Measurements from ENCODE around the gene GPHN.
"Not testable (repeated sequence)": the region's sequence is repeated elsewhere in the genome, so short reads cannot be mapped to it uniquely, and the experiment has no call there.

Gene GPHN

DNA sequence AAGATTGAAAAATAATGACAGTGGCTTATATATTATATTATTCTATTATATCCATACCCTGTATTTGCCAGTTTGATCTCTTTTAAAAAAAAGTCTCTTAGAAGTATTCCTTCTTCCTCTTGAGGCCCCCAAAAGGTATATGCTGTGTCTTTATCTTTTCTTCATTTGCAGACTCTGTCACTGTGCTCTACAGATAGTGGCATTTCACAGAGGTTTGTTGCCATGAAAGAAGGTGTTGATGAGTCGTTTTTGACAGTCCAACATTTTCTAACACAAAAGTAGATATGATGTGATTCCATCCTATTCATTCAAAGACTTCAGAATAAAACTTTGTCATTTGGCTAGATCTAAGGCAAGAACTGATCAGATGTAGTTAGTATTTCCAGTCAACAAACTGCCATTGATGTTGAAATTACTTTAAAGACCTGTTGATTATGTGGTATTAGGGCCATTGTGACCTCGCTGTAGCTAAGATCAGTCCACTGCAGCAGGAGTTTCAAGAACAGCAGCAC is 22.0 kb upstream of the GPHN start, which contains the start of gene CCDC196:
Gene CCDC196 (plus strand): TSS at position 462 of the 512 bp plus-strand sequence. CDS start 132 bp downstream, outside the sequence.
- Histone ChIP-seq H3K9me3 (ENCODE audit: control insufficient read depth, insufficient read depth, low read length) (no peaks in the 10 kb centered on the region), H3K4me3 (ENCODE audit: low read depth, low read length) (no peak within 1 kb of the TSS), H3K36me3 (ENCODE audit: control insufficient read depth, insufficient read depth, low read length) (no peaks in the 10 kb centered on the region), H3K27me3 (ENCODE audit: control insufficient read depth, insufficient read depth, low read length) (no peaks in the 10 kb centered on the region), H3K9ac (ENCODE audit: low read depth, low read length) (no peak within 1 kb of the TSS), H3K4me1 (ENCODE audit: control insufficient read depth, insufficient read depth, low read length) (no peaks in the 10 kb centered on the region)

DNA sequence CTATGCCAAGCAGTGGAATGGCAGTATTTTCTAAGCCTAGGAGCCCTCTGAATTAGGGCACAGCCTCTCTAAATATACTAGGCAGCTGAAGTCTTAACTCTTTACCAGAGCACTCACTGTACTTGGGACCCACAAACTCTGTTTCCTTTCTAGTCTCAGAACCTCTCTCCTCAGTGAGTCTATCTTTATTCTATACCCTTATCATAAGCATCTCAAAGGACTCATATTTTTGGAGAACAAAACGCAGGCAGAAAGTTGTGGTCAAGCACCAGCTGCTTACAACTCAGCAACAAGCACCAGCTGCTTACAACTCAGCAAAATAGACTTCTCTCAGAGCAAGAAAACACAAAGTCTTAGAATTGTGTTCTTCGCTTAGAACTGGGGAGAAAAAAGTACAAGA is 20.8 kb upstream of the GPHN start:
- Histone ChIP-seq H3K4me3 (ENCODE audit: low read depth, low read length) (no peak overlapping the region), H3K27me3 (ENCODE audit: control insufficient read depth, insufficient read depth, low read length) (no peaks in the 10 kb centered on the region), H3K9me3 (ENCODE audit: control insufficient read depth, insufficient read depth, low read length) (no peaks in the 10 kb centered on the region), H3K4me1 (ENCODE audit: control insufficient read depth, insufficient read depth, low read length) (no peaks in the 10 kb centered on the region), H3K36me3 (ENCODE audit: control insufficient read depth, insufficient read depth, low read length) (no peaks in the 10 kb centered on the region), H3K9ac (ENCODE audit: low read depth, low read length) (no peak overlapping the region)

DNA sequence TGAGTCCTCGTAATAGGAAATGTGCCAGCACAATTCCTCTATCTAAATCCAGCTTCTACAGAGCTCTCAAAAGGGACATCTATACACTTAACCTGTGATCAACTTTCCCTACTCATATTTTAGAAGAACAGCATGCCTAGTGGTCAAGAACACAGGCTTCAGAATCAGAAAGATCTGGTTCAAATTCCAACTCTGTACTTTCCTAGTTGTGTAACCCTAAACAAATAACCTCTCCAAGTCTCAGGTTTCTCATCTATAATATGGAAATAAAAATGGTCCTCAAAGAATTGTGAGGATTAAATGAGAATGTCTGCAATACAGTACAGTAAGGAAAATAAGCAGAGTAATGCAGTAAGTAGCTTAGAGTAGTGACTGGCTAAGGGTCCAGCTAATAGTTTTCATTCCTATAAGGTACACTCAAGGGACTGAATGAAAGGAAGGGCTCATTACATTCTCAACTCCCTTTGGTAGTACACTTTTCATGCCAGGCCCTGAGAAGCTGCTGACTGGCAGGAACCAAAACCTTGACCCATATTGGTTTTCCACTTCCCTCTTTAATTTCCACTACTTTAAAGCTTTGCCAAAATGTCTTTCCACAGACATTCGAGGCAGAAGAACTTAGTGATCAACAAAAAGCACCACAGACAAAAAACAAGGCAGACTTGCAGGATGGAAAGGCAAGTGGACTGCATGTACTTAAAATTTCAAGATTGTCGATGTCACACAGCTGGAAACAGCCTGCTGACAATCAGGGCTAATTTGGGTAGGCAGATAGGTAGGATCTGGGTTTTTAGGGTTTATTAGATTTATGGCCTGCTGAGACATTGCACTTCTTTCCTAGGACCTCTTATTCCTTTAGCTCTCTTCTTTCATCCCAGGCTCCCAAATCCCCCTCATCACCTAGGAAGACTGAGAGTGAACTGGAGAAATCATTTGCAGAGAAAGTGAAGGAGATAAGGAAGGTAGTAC is 17.5 kb upstream of the GPHN start:
- Histone ChIP-seq H3K36me3 (ENCODE audit: control insufficient read depth, insufficient read depth, low read length) (no peaks in the 10 kb centered on the region), H3K9ac (ENCODE audit: low read depth, low read length) (no peak overlapping the region), H3K9me3 (ENCODE audit: control insufficient read depth, insufficient read depth, low read length) (no peaks in the 10 kb centered on the region), H3K4me1 (ENCODE audit: control insufficient read depth, insufficient read depth, low read length) (no peaks in the 10 kb centered on the region), H3K4me3 (ENCODE audit: low read depth, low read length) (no peak overlapping the region), H3K27me3 (ENCODE audit: control insufficient read depth, insufficient read depth, low read length) (no peaks in the 10 kb centered on the region)

DNA sequence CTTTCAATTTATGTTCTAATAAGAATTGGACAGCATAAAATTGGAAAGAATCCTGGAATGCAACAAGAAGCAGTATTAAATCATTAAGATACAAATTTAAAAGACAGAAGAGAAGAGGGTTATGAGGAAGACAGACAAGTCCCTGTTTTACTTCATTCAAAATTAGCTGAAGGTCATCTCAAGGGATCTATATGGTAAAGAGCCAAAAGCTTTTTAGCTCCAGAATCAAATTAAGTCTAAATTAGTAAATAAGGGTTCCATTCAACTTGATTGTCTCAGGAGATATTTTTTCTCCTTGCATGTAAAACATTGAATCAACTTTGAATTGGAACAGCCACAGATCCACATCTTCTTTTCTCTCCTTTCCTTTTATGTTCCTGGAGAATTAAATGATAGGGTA is 14.2 kb upstream of the GPHN start:
- H3K36me3 ChIP-seq (ENCODE audit: control insufficient read depth, insufficient read depth, low read length) = no peaks in the 10 kb centered on the region
- no peaks in the 10 kb centered on the region for H3K27me3 ChIP-seq (ENCODE audit: control insufficient read depth, insufficient read depth, low read length)
- H3K9me3 ChIP-seq (ENCODE audit: control insufficient read depth, insufficient read depth, low read length) = no peaks in the 10 kb centered on the region
- H3K9ac ChIP-seq (ENCODE audit: low read depth, low read length) = no peak overlapping the region
- no peak overlapping the region for H3K4me3 ChIP-seq (ENCODE audit: low read depth, low read length)
- no peaks in the 10 kb centered on the region for H3K4me1 ChIP-seq (ENCODE audit: control insufficient read depth, insufficient read depth, low read length)

DNA sequence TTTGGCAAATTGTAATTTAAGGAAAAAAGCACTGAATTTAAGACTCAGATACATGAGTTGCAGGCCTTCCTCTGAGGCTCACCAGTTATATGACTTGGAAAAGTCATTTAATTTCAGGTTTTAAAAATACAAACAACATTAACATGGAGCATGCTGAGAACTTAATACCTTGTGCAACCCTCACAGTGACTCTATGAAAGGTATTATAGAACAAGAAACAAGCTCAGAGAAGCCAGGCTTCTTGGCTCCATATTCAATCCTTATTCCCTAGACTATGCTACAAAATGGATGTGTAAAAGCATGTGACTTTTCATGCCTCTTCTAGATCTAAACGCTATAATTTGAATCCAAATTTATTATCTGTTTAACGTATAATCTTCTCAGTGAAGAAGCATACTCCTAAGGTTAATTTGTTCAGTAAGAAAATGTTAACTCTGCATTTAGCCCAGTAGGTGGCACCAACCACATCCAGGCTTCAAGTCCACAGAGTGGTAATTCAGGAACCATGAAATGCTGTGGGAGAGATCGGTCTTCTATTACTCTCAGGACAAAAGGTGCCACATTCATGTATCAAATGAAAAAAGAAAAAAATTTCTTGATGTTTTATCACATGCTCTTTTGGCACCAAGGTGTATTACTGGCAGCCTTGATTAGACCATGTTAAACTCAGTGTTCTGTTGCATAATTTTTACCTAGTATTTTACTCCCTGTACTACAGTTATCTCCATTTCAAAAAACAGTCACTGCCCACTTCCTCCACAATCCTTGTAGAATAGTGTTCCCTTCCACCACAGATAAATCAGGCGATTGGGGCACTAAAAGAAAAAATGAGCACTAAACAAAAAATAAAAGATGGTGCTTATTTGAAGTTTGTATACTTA is 12.5 kb upstream of the GPHN start:
- Histone ChIP-seq H3K9me3 (ENCODE audit: control insufficient read depth, insufficient read depth, low read length) (no peaks in the 10 kb centered on the region), H3K4me3 (ENCODE audit: low read depth, low read length) (no peak overlapping the region), H3K9ac (ENCODE audit: low read depth, low read length) (no peak overlapping the region), H3K4me1 (ENCODE audit: control insufficient read depth, insufficient read depth, low read length) (no peaks in the 10 kb centered on the region), H3K36me3 (ENCODE audit: control insufficient read depth, insufficient read depth, low read length) (no peaks in the 10 kb centered on the region), H3K27me3 (ENCODE audit: control insufficient read depth, insufficient read depth, low read length) (no peaks in the 10 kb centered on the region)

DNA sequence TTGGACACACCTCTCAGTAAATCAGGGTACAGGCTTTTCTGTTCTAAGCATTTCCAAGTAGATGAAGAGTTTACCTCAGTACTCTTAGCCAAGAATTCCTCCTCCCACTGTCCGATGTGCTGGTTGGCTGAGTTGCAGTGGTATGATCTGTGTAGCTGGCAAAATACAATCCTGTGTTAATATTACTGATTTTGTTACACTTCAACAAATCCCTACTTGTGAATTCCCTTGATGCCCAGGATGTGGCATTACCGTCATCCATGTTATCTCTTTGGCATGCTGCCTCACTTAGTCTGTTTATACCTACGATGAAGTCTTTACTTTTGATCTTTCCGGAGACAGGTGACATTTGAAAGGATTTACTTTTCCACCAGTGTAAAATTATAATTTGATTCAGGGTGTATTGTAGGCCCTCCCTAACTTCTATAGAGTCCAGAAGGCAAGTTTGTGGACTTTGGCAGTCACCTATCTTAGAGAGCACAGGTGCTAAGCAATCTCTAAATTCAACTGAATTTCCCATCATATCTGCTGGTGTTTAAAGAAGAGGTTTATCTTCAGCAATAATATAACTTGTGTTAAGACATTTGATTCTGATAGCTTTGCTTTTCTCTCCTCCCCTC is 11.6 kb upstream of the GPHN start:
- no peaks in the 10 kb centered on the region for H3K4me1 ChIP-seq (ENCODE audit: control insufficient read depth, insufficient read depth, low read length)
- H3K9ac ChIP-seq (ENCODE audit: low read depth, low read length) = no peak overlapping the region
- no peaks in the 10 kb centered on the region for H3K27me3 ChIP-seq (ENCODE audit: control insufficient read depth, insufficient read depth, low read length)
- H3K36me3 ChIP-seq (ENCODE audit: control insufficient read depth, insufficient read depth, low read length) = no peaks in the 10 kb centered on the region
- H3K9me3 ChIP-seq (ENCODE audit: control insufficient read depth, insufficient read depth, low read length) = no peaks in the 10 kb centered on the region
- H3K4me3 ChIP-seq (ENCODE audit: low read depth, low read length) = no peak overlapping the region

DNA sequence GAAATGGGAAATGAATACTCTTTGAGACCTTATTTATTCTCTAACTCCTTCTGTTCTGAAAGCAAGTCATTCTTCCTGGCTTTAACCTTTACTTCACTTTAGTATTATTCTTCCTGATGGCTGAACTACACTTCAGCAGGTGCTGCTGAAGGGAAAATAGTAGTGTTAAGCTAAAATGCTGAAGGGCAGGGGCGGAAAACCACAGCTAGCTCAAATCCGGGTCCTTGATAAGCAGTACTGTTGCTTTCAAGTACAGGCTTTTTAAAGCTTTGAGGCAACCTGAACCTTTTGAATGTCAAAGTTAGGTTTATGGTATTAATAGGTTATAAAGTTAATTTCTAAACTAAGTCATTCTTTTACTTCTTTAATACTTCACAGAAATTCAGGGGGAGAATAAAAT is 11.0 kb upstream of the GPHN start:
- Histone ChIP-seq H3K4me3 (ENCODE audit: low read depth, low read length) (no peak overlapping the region), H3K27me3 (ENCODE audit: control insufficient read depth, insufficient read depth, low read length) (no peaks in the 10 kb centered on the region), H3K4me1 (ENCODE audit: control insufficient read depth, insufficient read depth, low read length) (no peaks in the 10 kb centered on the region), H3K9ac (ENCODE audit: low read depth, low read length) (no peak overlapping the region), H3K9me3 (ENCODE audit: control insufficient read depth, insufficient read depth, low read length) (no peaks in the 10 kb centered on the region), H3K36me3 (ENCODE audit: control insufficient read depth, insufficient read depth, low read length) (no peaks in the 10 kb centered on the region)

DNA sequence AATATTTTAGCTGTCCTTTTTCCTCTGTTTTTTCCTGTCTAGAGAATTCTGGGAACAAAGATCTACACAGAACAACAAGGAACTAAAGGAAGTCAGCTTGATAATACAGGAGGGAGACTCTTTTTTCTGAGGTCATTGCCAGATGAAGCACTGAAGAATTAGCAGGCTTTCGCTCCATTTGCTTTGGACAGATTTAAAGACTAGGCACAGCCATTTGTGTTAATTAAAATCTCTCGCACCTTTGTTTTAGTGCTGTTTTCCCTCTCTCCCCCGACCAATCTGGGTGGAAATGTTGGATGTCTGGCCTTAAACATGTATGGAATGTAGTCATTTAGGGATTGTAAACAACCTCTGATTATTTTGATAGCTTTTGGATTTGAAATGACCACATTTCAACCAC is 9.6 kb upstream of the GPHN start:
- H3K36me3 ChIP-seq (ENCODE audit: control insufficient read depth, insufficient read depth, low read length) = no peaks in the 10 kb centered on the region

DNA sequence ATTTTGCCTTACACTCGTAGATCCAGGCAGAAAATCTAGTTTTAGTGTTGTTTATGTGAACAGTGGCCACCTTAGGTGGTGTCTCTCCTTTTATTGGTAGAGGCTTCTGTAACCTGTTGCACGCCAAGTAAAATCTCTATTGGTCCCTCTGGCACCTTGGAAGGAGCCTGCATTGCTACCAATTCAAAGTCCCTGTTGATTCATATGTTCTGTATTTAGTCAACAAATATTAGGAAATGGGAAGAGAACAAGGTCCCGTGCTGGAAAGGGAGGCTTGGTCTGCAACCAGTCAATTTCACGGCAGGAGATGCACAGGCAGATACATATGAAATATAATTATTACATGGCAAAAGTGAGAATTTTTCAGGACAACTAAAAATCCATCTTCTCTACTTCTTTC is 6.4 kb upstream of the GPHN start:
- Histone ChIP-seq H3K9ac (ENCODE audit: low read depth, low read length) (no peak overlapping the region), H3K36me3 (ENCODE audit: control insufficient read depth, insufficient read depth, low read length) (no peaks in the 10 kb centered on the region), H3K4me1 (ENCODE audit: control insufficient read depth, insufficient read depth, low read length) (no peaks in the 10 kb centered on the region), H3K9me3 (ENCODE audit: control insufficient read depth, insufficient read depth, low read length) (no peaks in the 10 kb centered on the region), H3K4me3 (ENCODE audit: low read depth, low read length) (no peak overlapping the region), H3K27me3 (ENCODE audit: control insufficient read depth, insufficient read depth, low read length) (no peaks in the 10 kb centered on the region)

More for the DNA sequence above, 9.6 kb upstream of the GPHN start:
- Histone ChIP-seq H3K4me3 (ENCODE audit: low read depth, low read length) (no peak overlapping the region), H3K27me3 (ENCODE audit: control insufficient read depth, insufficient read depth, low read length) (no peaks in the 10 kb centered on the region), H3K9me3 (ENCODE audit: control insufficient read depth, insufficient read depth, low read length) (no peaks in the 10 kb centered on the region), H3K9ac (ENCODE audit: low read depth, low read length) (no peak overlapping the region), H3K4me1 (ENCODE audit: control insufficient read depth, insufficient read depth, low read length) (no peaks in the 10 kb centered on the region)

DNA sequence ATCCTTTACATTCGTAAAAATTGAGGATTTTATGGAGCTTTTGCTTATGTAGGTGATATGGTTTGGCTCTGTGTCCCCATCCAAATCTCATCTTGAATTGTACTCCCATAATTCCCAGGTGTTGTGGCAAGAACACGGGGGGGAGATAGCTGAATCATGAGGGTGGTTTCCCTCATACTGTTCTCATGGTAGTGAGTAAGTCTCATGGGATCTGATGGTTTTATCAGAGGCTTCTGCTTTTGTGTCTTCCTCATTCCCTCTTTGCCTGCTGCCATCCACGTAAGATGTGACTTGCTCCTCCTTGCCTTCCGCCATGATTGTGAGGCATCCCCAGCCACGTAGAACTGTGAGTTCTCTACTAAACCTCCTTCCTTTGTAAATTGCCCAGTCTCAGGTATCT is 5.1 kb upstream of the GPHN start:
- H3K4me3 ChIP-seq (ENCODE audit: low read depth, low read length); H3K27me3 ChIP-seq (ENCODE audit: control insufficient read depth, insufficient read depth, low read length); H3K4me1 ChIP-seq (ENCODE audit: control insufficient read depth, insufficient read depth, low read length); H3K9me3 ChIP-seq (ENCODE audit: control insufficient read depth, insufficient read depth, low read length); H3K36me3 ChIP-seq (ENCODE audit: control insufficient read depth, insufficient read depth, low read length); H3K9ac ChIP-seq (ENCODE audit: low read depth, low read length): not testable (repeated sequence)

DNA sequence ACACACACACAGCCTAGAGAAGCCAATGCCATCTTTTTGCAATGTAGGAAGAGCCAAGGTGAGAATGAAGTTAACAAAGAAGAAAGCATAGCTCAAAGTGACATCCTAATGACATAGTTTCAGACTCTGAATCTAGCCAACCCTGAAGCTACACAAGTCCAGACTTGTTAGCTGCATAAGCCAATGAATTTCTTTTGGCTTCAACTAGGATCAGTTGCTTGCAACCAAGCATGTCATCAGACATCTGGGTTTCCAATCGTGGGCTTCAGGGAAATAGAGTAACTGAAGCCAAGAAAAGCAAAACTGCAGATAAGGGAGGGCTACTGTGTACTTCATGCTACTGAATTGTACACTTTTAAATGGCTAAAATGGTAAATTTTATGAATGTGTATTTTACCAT is 4.4 kb upstream of the GPHN start:
- no peak overlapping the region for H3K4me3 ChIP-seq (ENCODE audit: low read depth, low read length)
- H3K9me3 ChIP-seq (ENCODE audit: control insufficient read depth, insufficient read depth, low read length) = no peaks in the 10 kb centered on the region
- no peak overlapping the region for H3K9ac ChIP-seq (ENCODE audit: low read depth, low read length)
- no peaks in the 10 kb centered on the region for H3K27me3 ChIP-seq (ENCODE audit: control insufficient read depth, insufficient read depth, low read length)
- no peaks in the 10 kb centered on the region for H3K36me3 ChIP-seq (ENCODE audit: control insufficient read depth, insufficient read depth, low read length)
- no peaks in the 10 kb centered on the region for H3K4me1 ChIP-seq (ENCODE audit: control insufficient read depth, insufficient read depth, low read length)
